Measurements from ENCODE around the gene TUBA1C.

GRCh38 chr12:49259452-49259851 lies 5.4 kb upstream of the TUBA1C start:
- TF ChIP-seq CTCF (IDR thresholded peaks at IDR 0.05) (no peak), POLR2A (IDR thresholded peaks at IDR 0.05) (no peak), POLR2AphosphoS5 (IDR thresholded peaks at IDR 0.05; ENCODE audit: insufficient read depth in 1 of 2, low read depth in 1 of 2) (no peak)
